HepG2 (cell line): ENCODE results near the gene ADCY7. TPM values are rescaled to one million over a fixed set of nuclear protein-coding genes. Genes with fewer than 3 reads are reported as not detected.

ENCODE experiments used
- ARID2 ChIP-seq: sonication (generic); formaldehyde crosslinking; IDR thresholded peaks from 2 replicates; pipeline ENCODE4 v1.8.1; 2022; ENCODE audit warnings: mild to moderate bottlenecking, missing genetic modification reagents, borderline replicate concordance
- CC2D1A ChIP-seq: sonication (generic); formaldehyde crosslinking; IDR thresholded peaks from 2 replicates; pipeline ENCODE4 v1.8.1; 2023; ENCODE audit warnings: mild to moderate bottlenecking, missing genetic modification reagents
- CSRNP1 ChIP-seq: sonication (generic); formaldehyde crosslinking; IDR thresholded peaks from 2 replicates; pipeline ENCODE4 v1.8.1; 2023; ENCODE audit warnings: mild to moderate bottlenecking, missing genetic modification reagents
- FOSL2 ChIP-seq: sonication (generic); formaldehyde crosslinking; IDR thresholded peaks from 2 replicates; pipeline ENCODE4 v1.4.0; 2020; ENCODE audit warnings: missing genetic modification reagents
- FOXP1 ChIP-seq, 2 experiments: fragments of 450-650 bp in 1 of 2; IDR thresholded peaks; 2 replicates each; pipeline ENCODE4 v1.6.1; 2017 to 2018; ENCODE audit warnings: antibody characterized with exemption in 1 of 2
- KAT7 ChIP-seq: IDR thresholded peaks from 2 replicates; pipeline ENCODE4 v1.6.1; 2018; ENCODE audit warnings: borderline replicate concordance, missing compliant biosample characterization
- KDM1A ChIP-seq: IDR thresholded peaks from 2 replicates; pipeline ENCODE4 v1.6.1; 2016; ENCODE audit warnings: missing compliant biosample characterization
- MAFF ChIP-seq: IDR thresholded peaks from 2 replicates; pipeline ENCODE4 v1.6.1; 2011; ENCODE audit warnings: low read depth, low read length, improper control_type of control experiment
- NFE2 ChIP-seq: sonication (generic); formaldehyde crosslinking; IDR thresholded peaks from 2 replicates; pipeline ENCODE4 v1.4.0; 2020; ENCODE audit warnings: missing genetic modification reagents
- PRPF4 ChIP-seq: fragments of 200-400 bp; formaldehyde crosslinking; IDR thresholded peaks from 2 replicates; pipeline ENCODE4 v1.6.1; 2016; ENCODE audit warnings: low read length, low read depth; ENCODE audit not compliant: poor library complexity, severe bottlenecking
- ZBTB4 ChIP-seq: sonication (generic); formaldehyde crosslinking; IDR thresholded peaks from 2 replicates; pipeline ENCODE4 v1.4.0; 2020; ENCODE audit warnings: missing genetic modification reagents, mild to moderate bottlenecking, borderline replicate concordance
- ZNF644 ChIP-seq: IDR thresholded peaks from 2 replicates; pipeline ENCODE4 v1.6.1; 2016; ENCODE audit warnings: low read depth
- ZNF660 ChIP-seq: sonication (generic); formaldehyde crosslinking; IDR thresholded peaks from 2 replicates; pipeline ENCODE4 v1.5.1; 2020; ENCODE audit warnings: mild to moderate bottlenecking, low read depth, missing genetic modification reagents, borderline replicate concordance
- ZNF7 ChIP-seq: IDR thresholded peaks from 2 replicates; pipeline ENCODE4 v1.6.1; 2016; ENCODE audit warnings: missing biosample characterization, missing genetic modification reagents
- ZNF879 ChIP-seq: sonication (generic); formaldehyde crosslinking; IDR thresholded peaks from 2 replicates; pipeline ENCODE4 v1.8.1; 2023; ENCODE audit warnings: missing genetic modification reagents
- ZSCAN29 ChIP-seq: sonication (generic); formaldehyde crosslinking; conservative IDR thresholded peaks from 2 replicates; pipeline ENCODE4 v1.4.0; 2020; ENCODE audit warnings: mild to moderate bottlenecking, missing genetic modification reagents
- polyA plus RNA-seq, 8 experiments: library from polyadenylated mRNA; depleted of rRNA in 3 of 8; stranded (reverse) in 7 of 8; unstranded in 1 of 8; fragments of >200 nt; fragmentation: Illumina TruSeq in 4 of 8; extraction: Trizol in 4 of 8; gene quantifications; 2 replicates each; pipeline versions ENCODE4 v1.2.1 to v1.2.3, GENCODE V29; 2011 to 2016; ENCODE audit warnings: low read depth in 4 of 8, missing spikeins in 1 of 8, mixed read lengths in 1 of 8; ENCODE audit not compliant: insufficient read depth in 1 of 8
- total RNA-seq, 5 experiments: library from RNA; depleted of rRNA; stranded (reverse); fragments of >200 nt; fragmentation: Illumina TruSeq; extraction: Trizol; gene quantifications; 2 replicates each; pipeline ENCODE4 v1.2.3, GENCODE V29; 2016; ENCODE audit warnings: low read depth in 1 of 5
- TF ChIP-seq, protein P1 (sequence below): sonication (generic); formaldehyde crosslinking; IDR thresholded peaks from 2 replicates; pipeline ENCODE4 v1.4.0; 2020; ENCODE audit warnings: missing genetic modification reagents
- TF ChIP-seq, protein P2 (sequence below): IDR thresholded peaks from 2 replicates; pipeline ENCODE4 v1.6.1; 2016; ENCODE audit warnings: low read depth

Gene ADCY7
- total and polyA plus RNA-seq, 2 of the 13 experiments (the other 11 are each of a cell fraction or from before 2014, with no cell fraction given) = 2.2 to 4.3 TPM

DNA sequence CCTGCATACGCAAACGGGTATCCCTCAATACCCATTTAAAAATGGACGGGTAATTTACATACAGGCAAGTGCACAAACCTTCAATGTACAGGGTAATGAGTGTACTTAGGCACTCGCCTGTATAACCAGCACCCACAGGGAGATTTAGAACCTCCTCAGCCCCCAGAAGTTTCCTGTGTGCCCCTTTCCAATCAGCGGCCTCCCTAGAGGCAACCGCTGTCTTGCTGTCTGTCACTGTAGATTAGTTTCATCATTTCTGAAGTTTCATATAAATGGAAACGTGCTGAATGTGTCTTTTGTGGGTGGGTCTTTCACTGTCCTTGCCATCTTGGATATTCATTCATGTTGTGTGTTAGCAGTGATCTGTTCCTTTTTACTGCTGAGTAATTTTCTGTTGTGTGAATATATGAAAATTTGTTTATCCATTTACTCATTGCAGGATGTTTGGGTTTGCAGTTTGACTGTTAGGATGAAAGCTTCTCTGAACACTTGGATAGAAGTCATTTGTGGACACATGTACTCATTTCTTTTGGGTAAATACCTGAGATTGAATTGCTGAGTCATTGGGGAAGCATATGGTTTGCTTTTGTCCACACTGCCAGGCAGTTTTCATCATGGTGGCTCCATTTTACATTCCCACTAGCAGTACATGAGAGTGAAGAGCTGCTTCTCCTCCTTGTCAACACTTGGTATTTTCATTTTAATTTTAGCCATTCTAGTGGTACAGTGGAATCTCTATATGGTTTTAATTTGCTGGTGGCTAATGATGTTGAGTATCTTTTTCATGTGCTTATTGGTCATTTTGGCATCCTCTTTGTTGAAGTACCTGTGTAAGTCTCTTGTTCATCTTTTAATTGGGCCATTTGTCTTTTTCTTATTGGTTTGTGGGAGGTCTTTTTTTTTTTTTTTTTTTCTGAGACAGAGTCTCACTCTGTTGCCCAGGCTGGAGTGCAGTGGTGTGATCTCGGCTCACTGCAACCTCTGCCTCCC lies 2.1 kb upstream of the ADCY7 start (continued):
- peak; percentile 37; the same call in 1 of the 2 replicates for TF ChIP-seq KDM1A (CRISPR knock-in tag)
- no peak for TF ChIP-seq CSRNP1 (CRISPR knock-in tag)
- TF ChIP-seq FOSL2 (CRISPR knock-in tag) = peak; percentile 81
- TF ChIP-seq NFE2 (CRISPR knock-in tag) = peak; percentile 90
- peak; percentile 50; the same call in 1 of the 2 replicates for TF ChIP-seq FOXP1 (IDR thresholded peaks at IDR 0.05)
- peak; percentile 82 for TF ChIP-seq FOXP1 (CRISPR knock-in tag; IDR thresholded peaks at IDR 0.05)
- no peak for TF ChIP-seq KAT7 (CRISPR knock-in tag)
- no peak for TF ChIP-seq ZNF660 (CRISPR knock-in tag)
- TF ChIP-seq ARID2 (CRISPR knock-in tag) = no peak
- TF ChIP-seq, protein P1, sequence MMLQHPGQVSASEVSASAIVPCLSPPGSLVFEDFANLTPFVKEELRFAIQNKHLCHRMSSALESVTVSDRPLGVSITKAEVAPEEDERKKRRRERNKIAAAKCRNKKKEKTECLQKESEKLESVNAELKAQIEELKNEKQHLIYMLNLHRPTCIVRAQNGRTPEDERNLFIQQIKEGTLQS = no peak
- peak; percentile 89 for TF ChIP-seq MAFF
- TF ChIP-seq CC2D1A (CRISPR knock-in tag) = no peak
- no peak for TF ChIP-seq ZBTB4 (CRISPR knock-in tag)
- TF ChIP-seq ZNF879 (CRISPR knock-in tag) = no peak
- TF ChIP-seq, protein P2, sequence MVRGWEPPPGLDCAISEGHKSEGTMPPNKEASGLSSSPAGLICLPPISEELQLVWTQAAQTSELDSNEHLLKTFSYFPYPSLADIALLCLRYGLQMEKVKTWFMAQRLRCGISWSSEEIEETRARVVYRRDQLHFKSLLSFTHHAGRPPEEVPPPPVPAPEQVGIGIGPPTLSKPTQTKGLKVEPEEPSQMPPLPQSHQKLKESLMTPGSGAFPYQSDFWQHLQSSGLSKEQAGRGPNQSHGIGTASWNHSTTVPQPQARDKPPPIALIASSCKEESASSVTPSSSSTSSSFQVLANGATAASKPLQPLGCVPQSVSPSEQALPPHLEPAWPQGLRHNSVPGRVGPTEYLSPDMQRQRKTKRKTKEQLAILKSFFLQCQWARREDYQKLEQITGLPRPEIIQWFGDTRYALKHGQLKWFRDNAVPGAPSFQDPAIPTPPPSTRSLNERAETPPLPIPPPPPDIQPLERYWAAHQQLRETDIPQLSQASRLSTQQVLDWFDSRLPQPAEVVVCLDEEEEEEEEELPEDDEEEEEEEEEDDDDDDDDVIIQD = 0 out of 2 replicates have a peak, but pooled peaks have one; percentile 13
- TF ChIP-seq ZNF644 = peak; percentile 96
- no peak for TF ChIP-seq PRPF4
- peak; percentile 99 for TF ChIP-seq ZNF7 (CRISPR knock-in tag)
- TF ChIP-seq ZSCAN29 (CRISPR knock-in tag) = no peak
